Left ventricle myocardium inferior (tissue), 1 donor: ENCODE data around the gene ZNF669. TPM values are rescaled to one million over a fixed set of nuclear protein-coding genes. Genes with fewer than 3 reads are reported as not detected.

Experiments
- DNase-seq: peaks from one replicate; pipeline ENCODE4 v3.0.0-alpha.2; 2020
- H3K27ac ChIP-seq: fragments of 200-600 bp; replicated peaks from 2 replicates; pipeline ENCODE4 v1.8.0; 2021
- H3K27me3 ChIP-seq: fragments of 200-600 bp; 2 replicates; pipeline ENCODE4 v1.8.0; 2021; ENCODE audit warnings: low read depth
- H3K36me3 ChIP-seq: fragments of 200-600 bp; 2 replicates; pipeline ENCODE4 v1.8.0; 2021
- H3K4me1 ChIP-seq: fragments of 200-600 bp; 2 replicates; pipeline ENCODE4 v1.8.0; 2021
- H3K4me3 ChIP-seq: fragments of 200-600 bp; 2 replicates; pipeline ENCODE4 v1.8.0; 2021; ENCODE audit warnings: mild to moderate bottlenecking, moderate library complexity
- H3K9me3 ChIP-seq: fragments of 200-600 bp; replicated peaks from 2 replicates; pipeline ENCODE4 v1.8.0; 2021
- intact Hi-C: fragments of 100-400 bp; cut with micrococcal nuclease; formaldehyde crosslinking; loops from one replicate; pipeline ENCODE4 v1.11.0; 2022
- total RNA-seq: library from RNA; stranded (reverse); fragmentation: NEBNext Ultra II Directional; extraction: Animal tissue kit (Norgen Biotek cat#: 25700); gene quantifications from one replicate; pipeline ENCODE4 v1.2.1, GENCODE V29; 2021
- TF ChIP-seq, protein P1 (sequence below): fragments of 200-600 bp; IDR thresholded peaks from 2 replicates; pipeline ENCODE4 v1.8.0; 2021; ENCODE audit warnings: antibody characterized with exemption, mild to moderate bottlenecking, borderline replicate concordance
- donor health status: DM: no; HTN: yes; CAD: no; lungs with severe emphysema.

Gene ZNF669
- total RNA-seq, 1 donor from 2014 or later = 3.2 TPM

DNA sequence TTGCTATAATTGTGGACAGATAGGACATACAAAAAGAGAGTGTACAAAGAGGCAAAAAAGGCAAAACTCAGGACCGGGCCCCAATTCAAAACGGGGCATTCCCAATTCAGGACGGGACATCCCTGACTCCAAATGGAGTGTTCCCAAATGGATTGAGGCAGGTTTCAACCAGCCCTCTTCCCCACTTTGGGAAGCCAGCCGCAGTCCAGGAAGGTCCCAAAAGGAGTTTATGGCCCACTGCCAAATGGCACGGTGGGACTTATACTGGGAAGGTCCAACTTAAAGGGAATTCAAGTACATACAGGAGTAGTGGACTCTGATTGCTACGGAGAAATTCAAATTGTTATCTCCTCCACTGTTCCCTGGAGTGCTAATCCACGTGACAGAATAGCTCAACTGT lies 3.5 kb upstream of the ZNF669 start:
- peaks cover 44% of the 10 kb centered on the region for H3K4me1 ChIP-seq
- peaks cover 4% of the 10 kb centered on the region for H3K9me3 ChIP-seq
- TF ChIP-seq, protein P1, sequence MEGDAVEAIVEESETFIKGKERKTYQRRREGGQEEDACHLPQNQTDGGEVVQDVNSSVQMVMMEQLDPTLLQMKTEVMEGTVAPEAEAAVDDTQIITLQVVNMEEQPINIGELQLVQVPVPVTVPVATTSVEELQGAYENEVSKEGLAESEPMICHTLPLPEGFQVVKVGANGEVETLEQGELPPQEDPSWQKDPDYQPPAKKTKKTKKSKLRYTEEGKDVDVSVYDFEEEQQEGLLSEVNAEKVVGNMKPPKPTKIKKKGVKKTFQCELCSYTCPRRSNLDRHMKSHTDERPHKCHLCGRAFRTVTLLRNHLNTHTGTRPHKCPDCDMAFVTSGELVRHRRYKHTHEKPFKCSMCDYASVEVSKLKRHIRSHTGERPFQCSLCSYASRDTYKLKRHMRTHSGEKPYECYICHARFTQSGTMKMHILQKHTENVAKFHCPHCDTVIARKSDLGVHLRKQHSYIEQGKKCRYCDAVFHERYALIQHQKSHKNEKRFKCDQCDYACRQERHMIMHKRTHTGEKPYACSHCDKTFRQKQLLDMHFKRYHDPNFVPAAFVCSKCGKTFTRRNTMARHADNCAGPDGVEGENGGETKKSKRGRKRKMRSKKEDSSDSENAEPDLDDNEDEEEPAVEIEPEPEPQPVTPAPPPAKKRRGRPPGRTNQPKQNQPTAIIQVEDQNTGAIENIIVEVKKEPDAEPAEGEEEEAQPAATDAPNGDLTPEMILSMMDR = no peak
- intact Hi-C loops = no loop called here
- no peaks in the 10 kb centered on the region for H3K36me3 ChIP-seq
- no peak overlapping the region for H3K4me3 ChIP-seq
- DNase-seq = no peak
- H3K27ac ChIP-seq = no peak overlapping the region
- no peaks in the 10 kb centered on the region for H3K27me3 ChIP-seq

DNA sequence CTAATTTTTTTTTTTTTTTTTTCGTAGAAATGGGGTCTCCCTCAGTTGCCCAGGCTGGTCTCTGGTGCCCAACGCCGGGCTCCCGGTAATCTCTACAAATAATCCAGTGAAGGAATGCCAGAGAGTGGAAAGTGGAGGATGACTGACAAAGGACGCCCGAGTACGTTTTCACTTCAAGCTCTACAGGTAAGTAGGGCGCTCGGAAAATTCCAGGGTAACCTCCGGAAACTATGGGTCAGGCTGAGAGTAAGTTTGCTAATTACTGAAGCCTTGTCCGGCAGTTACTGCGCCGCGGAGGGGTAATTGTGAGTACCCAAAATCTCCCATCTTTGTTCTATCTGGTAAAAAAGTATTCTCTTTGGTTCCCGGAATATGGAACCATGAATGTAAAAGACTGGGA lies 1.8 kb upstream of the ZNF669 start:
- TF ChIP-seq, protein P1 = no peak
- Histone ChIP-seq H3K9me3 (peaks cover 20% of the 10 kb centered on the region), H3K27ac (no peak overlapping the region), H3K4me1 (peaks cover 30% of the 10 kb centered on the region), H3K36me3 (peaks cover 13% of the 10 kb centered on the region), H3K27me3 (no peaks in the 10 kb centered on the region), H3K4me3 (no peak overlapping the region)
- intact Hi-C loops = no loop called here
- no peak for DNase-seq

DNA sequence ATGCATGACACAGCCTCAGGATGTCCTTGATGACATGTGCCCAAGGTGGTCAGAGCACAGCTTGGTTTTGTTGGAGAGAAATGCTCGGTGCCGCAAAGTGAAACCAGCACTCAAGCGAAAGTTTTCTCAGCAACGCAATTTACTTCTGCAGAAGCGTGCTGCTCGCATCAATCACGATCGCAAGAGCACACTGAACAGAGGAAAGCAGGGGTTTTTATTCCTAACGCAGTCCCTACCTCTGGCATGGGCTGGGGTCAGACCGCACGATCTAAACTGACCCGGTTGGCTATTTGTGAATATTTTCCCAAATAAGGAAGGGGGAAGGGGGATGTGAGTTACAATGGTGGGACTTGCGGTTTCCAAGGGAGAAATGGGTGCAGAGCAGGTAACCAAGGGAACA lies 809 bp upstream of the ZNF669 start:
- peaks cover 23% of the 10 kb centered on the region for H3K36me3 ChIP-seq
- intact Hi-C loops = no loop called here
- TF ChIP-seq, protein P1 = no peak
- H3K4me1 ChIP-seq = peaks cover 25% of the 10 kb centered on the region
- no peaks in the 10 kb centered on the region for H3K27me3 ChIP-seq
- DNase-seq = no peak
- peak overlapping the region; percentile 76 for H3K4me3 ChIP-seq
- peak overlapping the region; percentile 91 for H3K27ac ChIP-seq
- H3K9me3 ChIP-seq = peaks cover 30% of the 10 kb centered on the region

DNA sequence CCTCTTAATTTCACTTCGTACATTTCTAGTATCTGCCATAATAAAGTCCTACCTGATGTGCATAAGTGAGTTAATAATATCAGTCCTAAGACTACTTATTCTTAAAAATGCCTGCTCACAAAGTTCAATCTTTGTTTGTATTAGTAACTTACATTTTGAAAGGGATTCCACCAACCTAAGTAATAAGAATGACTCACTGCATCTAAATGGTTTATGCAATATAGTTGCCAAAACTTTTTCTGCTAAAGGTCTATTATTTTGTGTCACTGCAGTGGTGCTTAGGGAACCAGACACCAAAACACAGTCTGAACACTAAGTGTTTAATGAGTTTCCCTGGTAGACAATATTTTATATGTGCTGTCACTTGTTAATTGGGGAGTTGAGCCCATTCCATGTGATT lies 1.8 kb downstream of the ZNF669 start:
- peaks cover 53% of the 10 kb centered on the region for H3K9me3 ChIP-seq
- no peak overlapping the region for H3K4me3 ChIP-seq
- H3K27me3 ChIP-seq = no peaks in the 10 kb centered on the region
- TF ChIP-seq, protein P1 = no peak
- DNase-seq = no peak
- H3K27ac ChIP-seq = no peak overlapping the region
- intact Hi-C loops = no loop called here
- H3K36me3 ChIP-seq = peaks cover 49% of the 10 kb centered on the region
- peaks cover 25% of the 10 kb centered on the region for H3K4me1 ChIP-seq

DNA sequence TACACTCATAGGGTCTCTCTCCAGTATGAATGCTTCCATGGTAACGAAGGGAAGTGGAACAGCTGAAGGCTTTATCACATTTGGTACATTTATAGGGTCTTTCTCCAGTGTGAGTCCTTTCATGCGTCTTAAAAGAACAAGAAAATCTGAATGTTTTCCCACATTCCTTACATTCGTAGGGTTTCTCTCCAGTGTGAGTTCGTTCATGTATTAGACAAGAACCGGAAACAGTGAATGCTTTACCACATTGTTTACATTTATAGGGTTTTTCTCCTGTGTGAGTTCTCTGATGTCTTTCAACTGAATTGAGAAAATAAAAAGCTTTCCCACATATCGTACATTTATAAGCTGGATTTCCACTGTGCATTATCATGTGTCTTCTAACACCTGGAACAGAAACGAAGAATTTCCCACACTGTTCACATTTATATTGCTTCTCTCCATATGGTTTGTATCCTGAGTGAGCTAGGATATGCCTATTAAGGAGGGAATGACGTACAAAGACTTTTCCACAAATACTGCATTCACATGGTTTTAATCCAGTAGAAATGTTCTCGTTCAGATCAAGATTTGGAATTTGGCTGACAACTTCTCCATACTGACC lies 3.4 kb downstream of the ZNF669 start:
- no peaks in the 10 kb centered on the region for H3K27me3 ChIP-seq
- TF ChIP-seq, protein P1 = no peak
- DNase-seq = no peak
- intact Hi-C loops = no loop called here
- H3K4me3 ChIP-seq = no peak overlapping the region
- H3K4me1 ChIP-seq = peaks cover 25% of the 10 kb centered on the region
- H3K27ac ChIP-seq = no peak overlapping the region
- peaks cover 55% of the 10 kb centered on the region for H3K36me3 ChIP-seq
- peaks cover 69% of the 10 kb centered on the region for H3K9me3 ChIP-seq
